Ovary (tissue), 3 donors: ENCODE data around the gene KRTAP9-6.

Experiments used
- CTCF ChIP-seq, 3 donors: fragments of 450-650 bp in 2 of 3; fragments of 200-600 bp in 1 of 3; IDR thresholded peaks; one replicate each; pipeline versions ENCODE4 v1.5.1 to v1.8.0; 2016 to 2022; ENCODE audit warnings: antibody characterized with exemption in 3 of 3, mild to moderate bottlenecking in 1 of 3
- EP300 ChIP-seq: sonication (generic); formaldehyde crosslinking; IDR thresholded peaks from one replicate; pipeline ENCODE4 v1.6.1; 2017; ENCODE audit warnings: antibody characterized with exemption
- POLR2A ChIP-seq: fragments of 450-650 bp; IDR thresholded peaks from one replicate; pipeline ENCODE4 v1.6.1; 2017; ENCODE audit warnings: antibody characterized with exemption, mild to moderate bottlenecking, moderate library complexity
- donor health status: DM: no; HTN: no; CAD: no.

- TF ChIP-seq CTCF (IDR thresholded peaks at IDR 0.05) (no peak), POLR2A (no peak), EP300 (no peak)
Observed at GRCh38 chr17:41223821-41224220, 41.4 kb upstream of the KRTAP9-6 start.
